ENCODE data around the gene ANKS1B. TPM values are rescaled to one million over a fixed set of nuclear protein-coding genes. Genes with fewer than 3 reads are reported as not detected.

Gene ANKS1B
- total RNA-seq, 1 experiment from 2014 or later: 0.61 TPM

DNA sequence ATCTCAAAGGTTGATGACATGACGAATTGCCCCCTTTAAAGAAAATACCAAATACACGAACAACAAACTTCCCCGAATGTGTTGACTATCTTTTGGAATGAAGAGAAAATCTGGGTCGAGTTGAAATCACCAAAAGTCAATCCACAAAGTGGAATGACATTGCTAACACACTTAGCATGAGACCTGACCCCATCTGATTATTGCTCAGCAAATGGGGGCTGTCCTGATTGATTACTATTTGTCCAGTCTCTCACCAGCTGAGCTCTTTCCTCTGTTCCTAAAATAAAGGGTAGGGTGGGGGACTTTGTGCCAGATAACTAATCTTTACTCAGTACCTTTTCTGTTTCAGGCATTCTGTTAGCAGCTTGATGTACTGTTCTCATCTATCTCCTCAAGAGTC is 1116.2 kb downstream of the ANKS1B start:
- no peaks in the 10 kb centered on the region for H3K36me3 Mint-ChIP-seq (ENCODE audit: insufficient read depth, unreplicated experiment)
- POLR2A ChIA-PET: no interaction called here
- DNase-seq: no peak
- no peak overlapping the region for H3K4me3 Mint-ChIP-seq (ENCODE audit: unreplicated experiment)
- peaks cover 7% of the 10 kb centered on the region for H3K9me3 Mint-ChIP-seq (ENCODE audit: unreplicated experiment)
- intact Hi-C loops (cut with micrococcal nuclease; ENCODE audit: unreplicated experiment): no loop called here
- 0 out of 2 replicates have a peak, but pooled peaks cover 3% of the 10 kb centered on the region for H3K9me3 ChIP-seq
- BruUV-seq (replicated peaks): no TSS peak
- TF ChIP-seq, protein P1, sequence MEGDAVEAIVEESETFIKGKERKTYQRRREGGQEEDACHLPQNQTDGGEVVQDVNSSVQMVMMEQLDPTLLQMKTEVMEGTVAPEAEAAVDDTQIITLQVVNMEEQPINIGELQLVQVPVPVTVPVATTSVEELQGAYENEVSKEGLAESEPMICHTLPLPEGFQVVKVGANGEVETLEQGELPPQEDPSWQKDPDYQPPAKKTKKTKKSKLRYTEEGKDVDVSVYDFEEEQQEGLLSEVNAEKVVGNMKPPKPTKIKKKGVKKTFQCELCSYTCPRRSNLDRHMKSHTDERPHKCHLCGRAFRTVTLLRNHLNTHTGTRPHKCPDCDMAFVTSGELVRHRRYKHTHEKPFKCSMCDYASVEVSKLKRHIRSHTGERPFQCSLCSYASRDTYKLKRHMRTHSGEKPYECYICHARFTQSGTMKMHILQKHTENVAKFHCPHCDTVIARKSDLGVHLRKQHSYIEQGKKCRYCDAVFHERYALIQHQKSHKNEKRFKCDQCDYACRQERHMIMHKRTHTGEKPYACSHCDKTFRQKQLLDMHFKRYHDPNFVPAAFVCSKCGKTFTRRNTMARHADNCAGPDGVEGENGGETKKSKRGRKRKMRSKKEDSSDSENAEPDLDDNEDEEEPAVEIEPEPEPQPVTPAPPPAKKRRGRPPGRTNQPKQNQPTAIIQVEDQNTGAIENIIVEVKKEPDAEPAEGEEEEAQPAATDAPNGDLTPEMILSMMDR (IDR thresholded peaks at IDR 0.05; ENCODE audit: insufficient read depth in 1 of 2, low read depth in 1 of 2, low read length in 1 of 2, severe bottlenecking in 1 of 2, unreplicated experiment in 1 of 2): no peak
- no peaks in the 10 kb centered on the region for H3K4me1 ChIP-seq
- H3K4me1 Mint-ChIP-seq (ENCODE audit: low read depth, unreplicated experiment): no peaks in the 10 kb centered on the region
- H3K4me3 ChIP-seq (ENCODE audit: low read depth, low read length): no peak overlapping the region
- H3K27me3 Mint-ChIP-seq (ENCODE audit: insufficient read depth, unreplicated experiment): peaks cover 6% of the 10 kb centered on the region
- no peaks in the 10 kb centered on the region for H3K36me3 ChIP-seq (ENCODE audit: control insufficient read depth, insufficient read depth, low read length)
- CTCF ChIA-PET: no interaction called here
- H3K27me3 ChIP-seq (replicated peaks; ENCODE audit: control insufficient read depth, insufficient read depth, low read length): 0 out of 2 replicates have a peak, but pooled peaks cover 1% of the 10 kb centered on the region
- H3K27ac Mint-ChIP-seq (ENCODE audit: unreplicated experiment): no peak overlapping the region

DNA sequence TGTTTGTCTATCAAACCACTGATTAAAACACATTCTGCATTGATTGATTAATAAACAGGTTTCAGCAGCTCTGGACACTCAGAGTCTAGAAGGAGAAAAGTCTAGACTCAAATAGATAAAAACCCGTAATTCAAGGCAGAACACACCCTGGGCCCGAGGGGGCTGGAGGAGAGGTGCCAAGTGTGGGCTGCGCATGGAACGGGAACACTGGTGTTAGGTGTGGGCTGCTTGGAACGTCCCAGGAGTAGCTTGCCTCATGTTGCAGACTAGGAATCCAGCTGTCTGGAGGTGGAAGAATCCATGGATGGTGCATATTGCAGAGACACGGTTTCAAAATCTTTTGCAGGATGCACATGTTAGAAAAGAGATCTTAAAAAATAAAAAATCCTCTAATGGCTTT is 1116.7 kb downstream of the ANKS1B start:
- Histone ChIP-seq H3K9me3 (0 out of 2 replicates have a peak, but pooled peaks cover 3% of the 10 kb centered on the region), H3K36me3 (ENCODE audit: control insufficient read depth, insufficient read depth, low read length) (no peaks in the 10 kb centered on the region), H3K4me1 (no peaks in the 10 kb centered on the region), H3K27me3 (replicated peaks; ENCODE audit: control insufficient read depth, insufficient read depth, low read length) (0 out of 2 replicates have a peak, but pooled peaks cover 1% of the 10 kb centered on the region), H3K4me3 (ENCODE audit: low read depth, low read length) (no peak overlapping the region)
- Mint-ChIP-seq H3K4me3 (ENCODE audit: unreplicated experiment) (no peak overlapping the region), H3K27me3 (ENCODE audit: insufficient read depth, unreplicated experiment) (peaks cover 6% of the 10 kb centered on the region), H3K36me3 (ENCODE audit: insufficient read depth, unreplicated experiment) (no peaks in the 10 kb centered on the region), H3K27ac (ENCODE audit: unreplicated experiment) (no peak overlapping the region), H3K4me1 (ENCODE audit: low read depth, unreplicated experiment) (no peaks in the 10 kb centered on the region), H3K9me3 (ENCODE audit: unreplicated experiment) (peaks cover 7% of the 10 kb centered on the region)
- TF ChIP-seq, protein P1 (IDR thresholded peaks at IDR 0.05; ENCODE audit: insufficient read depth in 1 of 2, low read depth in 1 of 2, low read length in 1 of 2, severe bottlenecking in 1 of 2, unreplicated experiment in 1 of 2): no peak
- no TSS peak for BruUV-seq (replicated peaks)
- no peak for DNase-seq
- intact Hi-C loops (cut with micrococcal nuclease; ENCODE audit: unreplicated experiment): no loop called here
- CTCF ChIA-PET: no interaction called here
- POLR2A ChIA-PET: no interaction called here

DNA sequence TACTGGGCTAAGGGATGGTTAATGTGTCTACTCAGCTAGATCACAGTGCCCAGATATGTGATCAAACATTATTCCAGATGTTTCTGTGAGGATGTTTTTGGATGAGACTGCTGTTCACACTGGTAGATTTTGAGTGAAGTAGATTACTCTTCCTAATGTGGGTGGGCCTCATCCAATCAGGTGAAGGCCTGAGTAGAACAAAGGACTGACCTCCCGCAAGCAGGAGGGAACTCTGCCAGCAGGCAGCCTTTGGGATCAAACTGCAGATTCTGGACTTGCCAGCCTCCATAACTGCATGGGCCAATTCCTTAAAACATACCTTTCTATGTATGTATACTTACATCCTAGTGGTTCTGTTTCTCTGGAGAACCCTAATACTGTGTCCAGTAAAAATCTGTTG is 1120.4 kb downstream of the ANKS1B start:
- ChIA-PET CTCF (no interaction called here), POLR2A (no interaction called here)
- Mint-ChIP-seq H3K9me3 (ENCODE audit: unreplicated experiment) (peaks cover 7% of the 10 kb centered on the region), H3K27ac (ENCODE audit: unreplicated experiment) (no peak overlapping the region), H3K36me3 (ENCODE audit: insufficient read depth, unreplicated experiment) (no peaks in the 10 kb centered on the region), H3K4me3 (ENCODE audit: unreplicated experiment) (no peak overlapping the region), H3K27me3 (ENCODE audit: insufficient read depth, unreplicated experiment) (no peaks in the 10 kb centered on the region), H3K4me1 (ENCODE audit: low read depth, unreplicated experiment) (no peaks in the 10 kb centered on the region)
- Histone ChIP-seq H3K4me3 (ENCODE audit: low read depth, low read length) (no peak overlapping the region), H3K9me3 (no peaks in the 10 kb centered on the region), H3K36me3 (ENCODE audit: control insufficient read depth, insufficient read depth, low read length) (no peaks in the 10 kb centered on the region), H3K4me1 (no peaks in the 10 kb centered on the region), H3K27me3 (replicated peaks; ENCODE audit: control insufficient read depth, insufficient read depth, low read length) (0 out of 2 replicates have a peak, but pooled peaks cover 1% of the 10 kb centered on the region)
- DNase-seq: no peak
- intact Hi-C loops (cut with micrococcal nuclease; ENCODE audit: unreplicated experiment): no loop called here
- TF ChIP-seq, protein P1 (IDR thresholded peaks at IDR 0.05; ENCODE audit: insufficient read depth in 1 of 2, low read depth in 1 of 2, low read length in 1 of 2, severe bottlenecking in 1 of 2, unreplicated experiment in 1 of 2): no peak
- no TSS peak for BruUV-seq (replicated peaks)

All from Caco-2 (cell line).